ENCODE measurements around the gene ADGRG3. TPM values are rescaled to one million over a fixed set of nuclear protein-coding genes. Genes with fewer than 3 reads are reported as not detected.

The ADGRG3 gene
- total and polyA plus RNA-seq, 2 of the 13 experiments (the other 11 are each of a cell fraction or from before 2014, with no cell fraction given) = 2.7 to 11.8 TPM

- no TSS peak for BruUV-seq (replicated peaks)
- Histone ChIP-seq H3K36me3 (replicated peaks in 1 of 2; ENCODE audit: control insufficient read depth in 1 of 2, insufficient read depth in 2 of 2, low read length in 2 of 2) (no peaks in the 10 kb centered on the region), H3K4me1 (ENCODE audit: insufficient read depth, low read length) (peaks cover 31% of the 10 kb centered on the region), H3K4me3 (replicated peaks in 1 of 3; ENCODE audit: insufficient read depth in 1 of 3, low read depth in 2 of 3, low read length in 3 of 3) (no peak overlapping the region), H3K9ac (ENCODE audit: insufficient read depth, low read depth, low read length) (no peak overlapping the region), H4K20me1 (ENCODE audit: insufficient read depth, low read length) (no peaks in the 10 kb centered on the region), H2AFZ (ENCODE audit: low read length) (no peak overlapping the region), H3K4me2 (ENCODE audit: low read depth, low read length) (no peak overlapping the region), H3K9me3 (ENCODE audit: low read length) (no peaks in the 10 kb centered on the region), H3K27me3 (ENCODE audit: control insufficient read depth in 1 of 2, insufficient read depth in 2 of 2, low read length in 2 of 2) (no peaks in the 10 kb centered on the region; a peak in 1 of 5 replicates), H3K27ac (ENCODE audit: extremely low read length, insufficient read depth, low read length) (no peak overlapping the region), H3K79me2 (ENCODE audit: insufficient read depth, low read length) (no peaks in the 10 kb centered on the region)
- ChIA-PET CTCF (ENCODE audit: low intra/inter-chr PET ratio, low total read pairs) (no interaction called here), POLR2A (interaction anchor here (2.4 kb wide), 1 partner anchor 28 kb away, joined by 8 read pairs; no protein-coding TSS in a partner anchor)
- in situ Hi-C loops (cut with HindIII; ENCODE audit: extremely low pct_ligation_motif_present, low pct_unique_long_range_greater_than_20kb) = no loop called here
- 66% methylated on average over 2 of the region's 2 CpGs for WGBS (ENCODE audit: low lambda C conversion rate)
- ATAC-seq (no peak), FAIRE-seq (no peak), DNase-seq (ENCODE audit: low spot score) (no peak)
- intact Hi-C loops (cut with micrococcal nuclease; ENCODE audit: unreplicated experiment) = loop anchor here (10.0 kb wide), 1 partner anchor 273 kb away; the partner anchor contains the start of genes USB1 and ZNF319
- TF ChIP-seq ZFP36L2 (CRISPR knock-in tag; IDR thresholded peaks at IDR 0.05) = no peak
- TF ChIP-seq ZNF460 (CRISPR knock-in tag; IDR thresholded peaks at IDR 0.05; ENCODE audit: borderline replicate concordance) = no peak
- no peak for TF ChIP-seq ZMYM2 (CRISPR knock-in tag; IDR thresholded peaks at IDR 0.05)
- no peak for TF ChIP-seq ELF3 (CRISPR knock-in tag; IDR thresholded peaks at IDR 0.05)
- no peak for TF ChIP-seq TRIM22 (IDR thresholded peaks at IDR 0.05)
- TF ChIP-seq HMG20B (CRISPR knock-in tag; conservative IDR thresholded peaks at IDR 0.05) = no peak
- TF ChIP-seq ZNF879 (CRISPR knock-in tag; IDR thresholded peaks at IDR 0.05) = no peak
- no peak for TF ChIP-seq ZNF317 (CRISPR knock-in tag; IDR thresholded peaks at IDR 0.05)
- TF ChIP-seq ZNF678 (CRISPR knock-in tag; IDR thresholded peaks at IDR 0.05) = no peak
- no peak for TF ChIP-seq RBAK (CRISPR knock-in tag; IDR thresholded peaks at IDR 0.05)
- no peak for TF ChIP-seq FOSL1 (CRISPR knock-in tag; IDR thresholded peaks at IDR 0.05; ENCODE audit: borderline replicate concordance)
- TF ChIP-seq FOXA3 (CRISPR knock-in tag; IDR thresholded peaks at IDR 0.05) = no peak
- TF ChIP-seq ZNF232 (CRISPR knock-in tag; IDR thresholded peaks at IDR 0.05; ENCODE audit: borderline replicate concordance) = no peak
- TF ChIP-seq POLR2A (IDR thresholded peaks at IDR 0.05; ENCODE audit: insufficient read depth in 1 of 2, low read depth in 2 of 2, low read length in 2 of 2) = no peak
- TF ChIP-seq, protein P1, sequence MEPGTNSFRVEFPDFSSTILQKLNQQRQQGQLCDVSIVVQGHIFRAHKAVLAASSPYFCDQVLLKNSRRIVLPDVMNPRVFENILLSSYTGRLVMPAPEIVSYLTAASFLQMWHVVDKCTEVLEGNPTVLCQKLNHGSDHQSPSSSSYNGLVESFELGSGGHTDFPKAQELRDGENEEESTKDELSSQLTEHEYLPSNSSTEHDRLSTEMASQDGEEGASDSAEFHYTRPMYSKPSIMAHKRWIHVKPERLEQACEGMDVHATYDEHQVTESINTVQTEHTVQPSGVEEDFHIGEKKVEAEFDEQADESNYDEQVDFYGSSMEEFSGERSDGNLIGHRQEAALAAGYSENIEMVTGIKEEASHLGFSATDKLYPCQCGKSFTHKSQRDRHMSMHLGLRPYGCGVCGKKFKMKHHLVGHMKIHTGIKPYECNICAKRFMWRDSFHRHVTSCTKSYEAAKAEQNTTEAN (CRISPR knock-in tag; conservative IDR thresholded peaks at IDR 0.05) = no peak
- TF ChIP-seq MEIS2 (CRISPR knock-in tag; IDR thresholded peaks at IDR 0.05) = no peak
- TF ChIP-seq, protein P2, sequence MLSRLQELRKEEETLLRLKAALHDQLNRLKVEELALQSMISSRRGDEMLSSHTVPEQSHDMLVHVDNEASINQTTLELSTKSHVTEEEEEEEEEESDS (CRISPR knock-in tag; IDR thresholded peaks at IDR 0.05; ENCODE audit: borderline replicate concordance) = no peak
- no peak for TF ChIP-seq TBX2 (CRISPR knock-in tag; IDR thresholded peaks at IDR 0.05; ENCODE audit: borderline replicate concordance)
Observed at GRCh38 chr16:57732037-57732436, 63.9 kb downstream of the ADGRG3 start.

Measured in HepG2 (cell line).